ENCODE measurements around the gene PIK3CD. TPM values are rescaled to one million over a fixed set of nuclear protein-coding genes. Genes with fewer than 3 reads are reported as not detected.

The PIK3CD gene
- total and polyA plus RNA-seq, 10 of the 15 experiments (the other 5 are each of a cell fraction or from before 2014, with no cell fraction given), result 7.0 to 101 (median 51.1) TPM

DNA sequence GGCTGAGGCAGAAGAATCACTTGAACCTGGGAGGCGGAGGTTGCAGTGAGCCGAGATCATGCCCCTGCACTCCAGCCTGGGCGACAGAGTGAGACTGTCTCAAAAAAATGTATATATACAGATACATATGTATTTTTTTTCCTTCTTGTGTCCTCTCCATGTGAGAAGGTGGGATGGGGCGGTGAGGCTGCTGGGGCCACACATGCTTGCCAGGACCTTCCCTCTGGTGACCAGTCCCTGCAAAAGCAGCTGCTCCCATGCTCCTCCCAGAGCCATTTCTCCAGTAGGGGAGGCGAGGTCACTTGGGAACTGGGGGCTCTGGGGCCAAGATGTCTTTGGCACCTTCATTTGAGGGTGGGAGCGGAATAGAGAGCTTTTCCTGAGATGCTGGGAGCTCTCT, 74.9 kb downstream of the PIK3CD start:
- CTCF ChIA-PET, result interaction anchor here (2.1 to 3.2 kb wide), 2 partner anchors 100 to 111 kb away, joined by 13 to 21 read pairs; no protein-coding TSS in a partner anchor
- in situ Hi-C loops (cut with MboI) (no loop called here), intact Hi-C loops (cut with micrococcal nuclease; ENCODE audit: unreplicated experiment) (no loop called here)
- peaks cover 38 to 70% of the 10 kb centered on the region in 2 experiments for H3K36me3 ChIP-seq (ENCODE audit: control insufficient read depth in 2 of 2, insufficient read depth in 2 of 2, low read length in 1 of 2)
- no peak overlapping the region for H3K4me2 ChIP-seq (ENCODE audit: control insufficient read depth, insufficient read depth)
- SMC1A ChIA-PET (ENCODE audit: uncharacterized antibody, unreplicated experiment), result no interaction called here
- no peaks in the 10 kb centered on the region for H3K27me3 ChIP-seq (replicated peaks in 1 of 2; ENCODE audit: control insufficient read depth in 2 of 2, insufficient read depth in 2 of 2, low read length in 1 of 2)
- H2AFZ ChIP-seq (ENCODE audit: control insufficient read depth, low read depth, low read length), result no peak overlapping the region
- no peaks in the 10 kb centered on the region; the same call in 1 of the 2 replicates for H4K20me1 ChIP-seq (ENCODE audit: control insufficient read depth, insufficient read depth)
- H3K4me3 ChIP-seq, result no peak overlapping the region
- no TSS peak for BruUV-seq (replicated peaks)
- TF ChIP-seq EGR1 (IDR thresholded peaks at IDR 0.05; ENCODE audit: borderline replicate concordance in 1 of 2, low read depth in 2 of 2, low read length in 2 of 2), result no peak
- TF ChIP-seq POU2F2 (IDR thresholded peaks at IDR 0.05; ENCODE audit: borderline replicate concordance, low read depth, low read length), result no peak
- TF ChIP-seq KDM1A (IDR thresholded peaks at IDR 0.05; ENCODE audit: borderline replicate concordance), result no peak
- no peak for TF ChIP-seq ZNF207 (IDR thresholded peaks at IDR 0.05; ENCODE audit: borderline replicate concordance)
- TF ChIP-seq SPI1 (IDR thresholded peaks at IDR 0.05; ENCODE audit: borderline replicate concordance, insufficient read depth, low read depth, low read length), result no peak
- no peak for TF ChIP-seq BHLHE40 (IDR thresholded peaks at IDR 0.05; ENCODE audit: borderline replicate concordance in 1 of 2, low read depth in 2 of 2, low read length in 1 of 2)
- TF ChIP-seq BCL11A (IDR thresholded peaks at IDR 0.05; ENCODE audit: low read depth, low read length), result no peak
- TF ChIP-seq KLF5 (IDR thresholded peaks at IDR 0.05; ENCODE audit: partially characterized antibody), result no peak
- TF ChIP-seq NR2C1 (IDR thresholded peaks at IDR 0.05), result no peak
- TF ChIP-seq ZNF24 (IDR thresholded peaks at IDR 0.05), result no peak
- no peak for TF ChIP-seq MTA2 (IDR thresholded peaks at IDR 0.05; ENCODE audit: low read depth)
- no peak for TF ChIP-seq TAF1 (IDR thresholded peaks at IDR 0.05; ENCODE audit: borderline replicate concordance, low read depth, low read length)
- H3K27ac ChIP-seq (ENCODE audit: control insufficient read depth, insufficient read depth), result no peak overlapping the region
- ATAC-seq, result no peak
- H3K9ac ChIP-seq (ENCODE audit: control insufficient read depth, insufficient read depth, low read length), result no peak overlapping the region
- no peak for FAIRE-seq
- POLR2A ChIA-PET, result no interaction called here
- RAD21 ChIA-PET (ENCODE audit: unreplicated experiment), result interaction anchor here (0.6 to 1.8 kb wide), 3 partner anchors 71 to 139 kb away, joined by 3 to 7 read pairs (median 4); no protein-coding TSS in a partner anchor
- no peaks in the 10 kb centered on the region for H3K79me2 ChIP-seq (ENCODE audit: control insufficient read depth, insufficient read depth, low read length)
- no peaks in the 10 kb centered on the region; the same call in 2 of the 3 replicates for H3K9me3 ChIP-seq (replicated peaks; ENCODE audit: control insufficient read depth, insufficient read depth, low read length)
- no peak for DNase-seq (ENCODE audit: low read depth, low spot score)
- WGBS (ENCODE audit: insufficient coverage, insufficient replicate concordance, low lambda C conversion rate, missing lambda C conversion rate), result 98% methylated on average over 6 of the region's 6 CpGs
- H3K4me1 ChIP-seq (ENCODE audit: control insufficient read depth, insufficient read depth, low read length), result no peaks in the 10 kb centered on the region
